Trophoblast cell (in vitro differentiated cells and primary cell): ENCODE measurements around the gene EEF1AKMT3.
"Not testable (repeated sequence)": the region's sequence is repeated elsewhere in the genome, so short reads cannot be mapped to it uniquely, and the experiment has no call there.

Source experiments
- DNase-seq, 2 donors: peaks; one replicate each; pipeline ENCODE4 v3.0.0-alpha.2; 2016
- H2AFZ ChIP-seq: 2 replicates; pipeline ENCODE4 v1.6.1; 2013; ENCODE audit warnings: low read length, moderate library complexity, mild to moderate bottlenecking; ENCODE audit not compliant: insufficient read depth, poor library complexity
- H2AK5ac ChIP-seq: 2 replicates; pipeline ENCODE4 v1.6.1; 2013; ENCODE audit warnings: mild to moderate bottlenecking, low read length
- H2BK120ac ChIP-seq: 2 replicates; pipeline ENCODE4 v1.6.1; 2013; ENCODE audit warnings: low read length, mild to moderate bottlenecking, moderate library complexity; ENCODE audit not compliant: insufficient read depth, poor library complexity
- H2BK12ac ChIP-seq: 2 replicates; pipeline ENCODE4 v1.6.1; 2013; ENCODE audit warnings: mild to moderate bottlenecking, low read length, moderate library complexity
- H2BK5ac ChIP-seq: 2 replicates; pipeline ENCODE4 v1.6.1; 2013; ENCODE audit warnings: low read length, low read depth, moderate library complexity, mild to moderate bottlenecking; ENCODE audit not compliant: poor library complexity
- H3K14ac ChIP-seq: 2 replicates; pipeline ENCODE4 v1.6.1; 2013; ENCODE audit warnings: mild to moderate bottlenecking, low read length
- H3K18ac ChIP-seq: 2 replicates; pipeline ENCODE4 v1.6.1; 2013; ENCODE audit warnings: mild to moderate bottlenecking, low read length
- H3K23ac ChIP-seq: 2 replicates; pipeline ENCODE4 v1.6.1; 2013; ENCODE audit warnings: low read length
- H3K27ac ChIP-seq: 2 replicates; pipeline ENCODE4 v1.5.1; 2013; ENCODE audit warnings: low read depth, mild to moderate bottlenecking, inconsistent platforms, low read length, moderate library complexity
- H3K27me3 ChIP-seq: 2 replicates; pipeline ENCODE4 v1.6.1; 2013; ENCODE audit warnings: inconsistent platforms, mild to moderate bottlenecking, low read length, moderate library complexity; ENCODE audit not compliant: insufficient read depth
- H3K36me3 ChIP-seq, 2 experiments: 1 replicate in 1 of 2; 2 replicates in 1 of 2; pipeline ENCODE4 v1.6.1; 2013; ENCODE audit warnings: low read length in 2 of 2, mild to moderate bottlenecking in 2 of 2, moderate library complexity in 1 of 2; ENCODE audit not compliant: insufficient read depth in 2 of 2, control insufficient read depth in 1 of 2
- H3K4ac ChIP-seq: 2 replicates; pipeline ENCODE4 v1.6.1; 2013; ENCODE audit warnings: low read depth, mild to moderate bottlenecking, low read length, moderate library complexity
- H3K4me1 ChIP-seq, 2 experiments: 1 replicate in 1 of 2; 2 replicates in 1 of 2; pipeline ENCODE4 v1.6.1; 2013; ENCODE audit warnings: low read length in 2 of 2, mild to moderate bottlenecking in 2 of 2, moderate library complexity in 1 of 2; ENCODE audit not compliant: insufficient read depth in 2 of 2, control insufficient read depth in 1 of 2
- H3K4me2 ChIP-seq: 2 replicates; pipeline ENCODE4 v1.6.1; 2013; ENCODE audit warnings: inconsistent platforms, mild to moderate bottlenecking, low read length, moderate library complexity
- H3K4me3 ChIP-seq: 2 replicates; pipeline ENCODE4 v1.5.1; 2013; ENCODE audit warnings: mild to moderate bottlenecking, low read depth, low read length, inconsistent platforms
- H3K79me1 ChIP-seq: one replicate; pipeline ENCODE4 v1.6.1; 2013; ENCODE audit warnings: low read length
- H3K79me2 ChIP-seq: 2 replicates; pipeline ENCODE4 v1.6.1; 2013; ENCODE audit warnings: low read length, mild to moderate bottlenecking; ENCODE audit not compliant: control insufficient read depth, insufficient read depth, poor library complexity
- H3K9ac ChIP-seq: 2 replicates; pipeline ENCODE4 v1.6.1; 2013; ENCODE audit warnings: mild to moderate bottlenecking, low read length
- H3K9me3 ChIP-seq: 2 replicates; pipeline ENCODE4 v1.6.1; 2013; ENCODE audit warnings: low read depth, mild to moderate bottlenecking, control low read depth, inconsistent platforms, low read length; ENCODE audit not compliant: insufficient read depth
- H4K12ac ChIP-seq: 2 replicates; pipeline ENCODE4 v1.6.1; 2013; ENCODE audit warnings: low read depth, mild to moderate bottlenecking, low read length, moderate library complexity
- H4K8ac ChIP-seq: 2 replicates; pipeline ENCODE4 v1.6.1; 2013; ENCODE audit warnings: low read depth, mild to moderate bottlenecking, low read length, moderate library complexity
- H4K91ac ChIP-seq: one replicate; pipeline ENCODE4 v1.6.1; 2013; ENCODE audit warnings: low read depth, mild to moderate bottlenecking, low read length, moderate library complexity
- WGBS: extraction: QIAGEN DNeasy Blood & Tissue Kit; methylation state at CpG from one replicate; pipeline ENCODE4 v1.1.7; 2013; ENCODE audit warnings: missing lambda C conversion rate; ENCODE audit not compliant: insufficient read length, insufficient coverage; ENCODE audit errors: extremely low coverage; 5-methylcytosine and 5-hydroxymethylcytosine counted together

The EEF1AKMT3 gene

GRCh38 chr12:57817990-57818331, 45.5 kb downstream of the EEF1AKMT3 start:
- not testable (repeated sequence) for H3K4me2 ChIP-seq, H3K4me1 ChIP-seq, H3K14ac ChIP-seq, H2BK12ac ChIP-seq, H3K18ac ChIP-seq, H3K27ac ChIP-seq, H2AK5ac ChIP-seq, H3K23ac ChIP-seq, H3K9ac ChIP-seq, H3K79me2 ChIP-seq, H2BK120ac ChIP-seq, DNase-seq, H4K8ac ChIP-seq, H3K9me3 ChIP-seq, H2AFZ ChIP-seq, H2BK5ac ChIP-seq, H3K4ac ChIP-seq, H4K91ac ChIP-seq, H3K79me1 ChIP-seq, H3K27me3 ChIP-seq, H4K12ac ChIP-seq, H3K4me3 ChIP-seq
- peaks cover 20 to 22% of the 10 kb centered on the region in 2 experiments for H3K36me3 ChIP-seq
- no CpG with 5 or more reads among the region's 3 CpGs for WGBS

- H3K79me2 ChIP-seq, H3K27me3 ChIP-seq, H3K18ac ChIP-seq, H3K9ac ChIP-seq, H3K27ac ChIP-seq, H4K91ac ChIP-seq, H2BK5ac ChIP-seq, H3K9me3 ChIP-seq, H4K12ac ChIP-seq, H3K23ac ChIP-seq, H2AFZ ChIP-seq, H4K8ac ChIP-seq, H2BK12ac ChIP-seq, H3K14ac ChIP-seq, H2AK5ac ChIP-seq, H2BK120ac ChIP-seq, H3K4ac ChIP-seq, H3K4me2 ChIP-seq, H3K79me1 ChIP-seq, DNase-seq, H3K4me3 ChIP-seq, H3K4me1 ChIP-seq: not testable (repeated sequence)
- no CpG with 5 or more reads among the region's 8 CpGs for WGBS
- peaks cover 40 to 43% of the 10 kb centered on the region in 2 experiments for H3K36me3 ChIP-seq
Measured at GRCh38 chr12:57820119-57820518, 47.7 kb downstream of the EEF1AKMT3 start.

GRCh38 chr12:57821015-57821414, 48.6 kb downstream of the EEF1AKMT3 start:
- H3K23ac ChIP-seq, H3K4me3 ChIP-seq, H3K9ac ChIP-seq, H4K12ac ChIP-seq, H4K91ac ChIP-seq, H2AFZ ChIP-seq, H3K4me1 ChIP-seq, H3K14ac ChIP-seq, H3K79me1 ChIP-seq, H3K9me3 ChIP-seq, H4K8ac ChIP-seq, H3K4ac ChIP-seq, H3K4me2 ChIP-seq, H2AK5ac ChIP-seq, H3K27ac ChIP-seq, H3K79me2 ChIP-seq, H3K27me3 ChIP-seq, H2BK5ac ChIP-seq, H3K18ac ChIP-seq, H2BK120ac ChIP-seq, DNase-seq, H2BK12ac ChIP-seq: not testable (repeated sequence)
- WGBS: no CpG with 5 or more reads among the region's 5 CpGs
- peaks cover 45 to 50% of the 10 kb centered on the region in 2 experiments for H3K36me3 ChIP-seq

GRCh38 chr12:57821474-57822214, 49.2 kb downstream of the EEF1AKMT3 start:
- no peak overlapping the region for H4K91ac ChIP-seq
- H2BK5ac ChIP-seq: no peak overlapping the region
- no peak overlapping the region for H3K4me2 ChIP-seq
- no peak overlapping the region for H2AK5ac ChIP-seq
- no peak overlapping the region for H3K18ac ChIP-seq
- no peak overlapping the region for H2BK12ac ChIP-seq
- no peak overlapping the region for H4K8ac ChIP-seq
- DNase-seq: no peak
- H3K4me1 ChIP-seq: no peaks in the 10 kb centered on the region
- H3K79me1 ChIP-seq: no peaks in the 10 kb centered on the region
- no peaks in the 10 kb centered on the region for H3K27me3 ChIP-seq
- H3K4me3 ChIP-seq: no peak overlapping the region
- H3K4ac ChIP-seq: no peak overlapping the region
- peaks cover 52 to 56% of the 10 kb centered on the region in 2 experiments for H3K36me3 ChIP-seq
- no peak overlapping the region for H3K27ac ChIP-seq
- H2AFZ ChIP-seq: no peak overlapping the region
- H3K79me2 ChIP-seq: no peaks in the 10 kb centered on the region
- H3K9me3 ChIP-seq: peaks cover 1% of the 10 kb centered on the region
- no peak overlapping the region for H3K14ac ChIP-seq
- no peak overlapping the region for H2BK120ac ChIP-seq
- no peak overlapping the region for H3K9ac ChIP-seq
- H4K12ac ChIP-seq: no peak overlapping the region
- H3K23ac ChIP-seq: no peak overlapping the region
- WGBS: no CpG with 5 or more reads among the region's 10 CpGs
